Stimulated activated CD4-positive, alpha-beta T cell treated with anti-CD3 and anti-CD28 coated beads, Interleukin-4, amount 100 ng/mL, for 4 hours (primary cell): ENCODE measurements around the gene UBE2G2.

Experiments
- DNase-seq, 2 experiments: peaks; one replicate each; pipeline ENCODE4 v3.0.0-alpha.2; 2020

UBE2G2 gene

DNA sequence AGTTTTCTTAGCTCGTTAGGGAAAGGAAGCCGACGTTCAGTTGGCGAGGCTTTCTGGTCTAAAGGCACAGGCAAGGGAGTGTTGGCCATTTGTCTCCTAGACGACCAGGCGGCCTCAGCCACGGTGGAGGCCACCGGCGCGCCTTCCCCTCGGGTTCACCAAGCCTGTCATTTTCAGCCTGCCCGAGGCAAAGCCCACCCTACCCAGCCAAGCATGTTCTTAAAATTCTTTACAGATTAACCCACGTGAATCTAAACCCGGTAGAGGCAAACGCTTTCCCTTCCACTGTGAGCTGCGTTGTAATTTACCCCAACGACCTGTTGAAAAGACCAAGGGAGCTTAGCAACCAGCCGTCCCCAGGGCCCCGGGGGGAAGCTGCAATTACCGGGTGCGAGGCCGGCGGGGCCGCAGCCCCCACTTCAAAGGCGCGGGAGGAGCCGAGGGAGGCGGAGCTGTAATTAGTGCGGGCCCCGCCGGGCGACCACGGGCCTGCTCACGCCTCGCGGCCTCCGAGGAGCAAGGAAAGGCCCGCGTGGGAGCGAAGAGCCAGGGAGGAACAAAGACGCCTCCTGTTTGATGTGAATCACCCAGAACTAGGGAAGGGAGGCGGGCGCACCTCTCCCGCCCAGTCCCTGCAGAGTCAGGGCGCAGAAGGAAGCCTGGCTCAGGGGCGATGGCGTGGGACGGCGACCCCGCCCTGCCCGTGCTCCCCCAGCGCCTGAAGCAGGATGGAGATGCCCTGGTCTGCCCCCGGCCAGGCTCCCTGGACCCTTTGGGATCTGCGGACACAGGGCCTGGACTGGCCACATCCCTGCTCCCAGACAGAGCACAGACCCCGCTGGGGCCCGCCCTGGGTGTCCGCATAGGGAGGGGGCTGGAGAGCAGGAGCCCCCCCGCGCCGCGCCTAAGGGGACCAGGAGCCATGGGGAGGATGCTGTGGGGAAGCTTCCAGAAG lies 78.2 kb downstream of the UBE2G2 start:
- DNase-seq, result no peak

DNA sequence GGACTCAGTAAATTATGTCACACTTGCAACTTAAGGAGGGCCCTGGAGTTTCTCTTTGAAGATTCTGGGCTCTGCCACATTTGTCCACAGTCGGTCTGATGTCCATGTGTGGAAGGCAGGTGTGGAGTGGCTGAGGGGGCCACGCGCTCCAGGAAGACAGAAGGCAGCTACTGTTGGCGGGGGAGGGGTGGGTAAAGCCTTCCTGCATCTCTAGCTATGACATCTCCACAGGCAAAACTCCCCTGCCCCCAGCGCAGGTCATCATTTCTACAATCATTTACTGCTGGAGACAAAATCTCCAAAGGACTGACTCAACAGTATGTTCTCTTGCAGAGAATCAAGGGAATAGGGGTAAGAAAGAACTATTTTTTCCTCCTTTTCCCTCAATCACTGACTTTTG lies 78.9 kb downstream of the UBE2G2 start:
- no peak for DNase-seq

DNA sequence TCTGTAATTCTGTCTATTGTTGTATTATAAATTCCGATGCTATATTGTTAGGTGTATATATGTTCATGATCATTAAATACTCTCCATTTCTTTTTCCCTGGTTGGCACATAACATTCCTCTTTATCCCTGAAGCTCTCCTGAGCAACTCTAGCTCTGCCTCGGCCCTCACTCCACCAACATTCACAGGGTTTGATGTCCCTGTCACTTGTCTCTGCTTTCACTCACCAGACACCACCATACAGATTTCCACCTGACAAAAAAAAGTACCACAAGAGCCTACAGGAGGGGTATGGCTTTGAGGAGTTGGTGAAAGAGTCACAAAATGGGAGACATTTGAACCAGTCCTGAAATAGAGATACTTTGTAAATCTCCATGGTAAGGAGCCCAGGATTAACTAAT lies 81.5 kb downstream of the UBE2G2 start:
- no peak for DNase-seq
